Retinal pigment epithelial cell (primary cell): Measurements from ENCODE around the gene TACR2.

Source experiments
- DNase-seq: peaks from one replicate; pipeline ENCODE4 v3.0.0-alpha.2; 2010; ENCODE audit warnings: low read depth
- H3K4me3 ChIP-seq: 2 replicates; pipeline ENCODE4 v1.5.1; 2011; ENCODE audit warnings: mild to moderate bottlenecking, low read length, control low read depth, moderate library complexity
- CTCF ChIP-seq: conservative IDR thresholded peaks from 2 replicates; pipeline ENCODE4 v1.5.1; 2011; ENCODE audit warnings: low read depth, low read length, control low read depth, inconsistent platforms

The TACR2 gene

GRCh38 chr10:69413221-69413865, 3.4 kb downstream of the TACR2 start:
- no peak overlapping the region for H3K4me3 ChIP-seq
- peak; percentile 74 for TF ChIP-seq CTCF
- DNase-seq: peak; percentile 14

- no peak for DNase-seq
- no peak for TF ChIP-seq CTCF
- no peak overlapping the region for H3K4me3 ChIP-seq
Measured at GRCh38 chr10:69412232-69412790, 4.4 kb downstream of the TACR2 start.

- no peak for TF ChIP-seq CTCF
- no peak for DNase-seq
- no peak overlapping the region for H3K4me3 ChIP-seq
Measured at GRCh38 chr10:69411476-69411875, 5.2 kb downstream of the TACR2 start.

- H3K4me3 ChIP-seq: no peak overlapping the region
- no peak for DNase-seq
- no peak for TF ChIP-seq CTCF
Measured at GRCh38 chr10:69410487-69410886, 6.2 kb downstream of the TACR2 start.

- TF ChIP-seq CTCF: no peak
- no peak for DNase-seq
- H3K4me3 ChIP-seq: no peak overlapping the region
Measured at GRCh38 chr10:69409968-69410367, 6.8 kb downstream of the TACR2 start.

- DNase-seq: no peak
- no peak for TF ChIP-seq CTCF
- peak overlapping the region; percentile 32 for H3K4me3 ChIP-seq
Measured at GRCh38 chr10:69409176-69409495, 7.6 kb downstream of the TACR2 start.
